Mesendoderm (in vitro differentiated cells): Measurements from ENCODE around the gene CSTB.
A peak's percentile ranks its signal among the peaks of the same experiment; 100 is the strongest.

ENCODE experiments used
- DNase-seq: peaks from one replicate; pipeline ENCODE4 v3.0.0; 2013
- H2AK5ac ChIP-seq: 2 replicates; pipeline ENCODE4 v1.6.1; 2013; ENCODE audit warnings: low read length, inconsistent platforms
- H2BK120ac ChIP-seq: 2 replicates; pipeline ENCODE4 v1.6.1; 2013; ENCODE audit warnings: low read depth, mild to moderate bottlenecking, low read length, moderate library complexity, mixed read lengths
- H2BK15ac ChIP-seq: replicated peaks from 2 replicates; pipeline ENCODE4 v1.6.1; 2013; ENCODE audit warnings: low read depth, mild to moderate bottlenecking, moderate library complexity
- H2BK5ac ChIP-seq: 2 replicates; pipeline ENCODE4 v1.6.1; 2013; ENCODE audit warnings: low read length, inconsistent platforms
- H3K18ac ChIP-seq: 2 replicates; pipeline ENCODE4 v1.6.1; 2013; ENCODE audit warnings: mild to moderate bottlenecking, low read length, mixed read lengths
- H3K23ac ChIP-seq: one replicate; pipeline ENCODE4 v1.6.1; 2013; ENCODE audit warnings: low read length
- H3K27ac ChIP-seq: 2 replicates; pipeline ENCODE4 v1.5.1; 2013; ENCODE audit warnings: low read depth, mild to moderate bottlenecking, inconsistent platforms, low read length, moderate library complexity
- H3K27me3 ChIP-seq: 2 replicates; pipeline ENCODE4 v1.6.1; 2013; ENCODE audit warnings: low read length, control low read depth, mild to moderate bottlenecking, inconsistent platforms; ENCODE audit not compliant: insufficient read depth, poor library complexity
- H3K36me3 ChIP-seq: 2 replicates; pipeline ENCODE4 v1.6.1; 2013; ENCODE audit warnings: low read length, inconsistent platforms; ENCODE audit not compliant: control insufficient read depth, insufficient read depth
- H3K4ac ChIP-seq: one replicate; pipeline ENCODE4 v1.6.1; 2013; ENCODE audit warnings: low read depth, mild to moderate bottlenecking, low read length, moderate library complexity
- H3K4me1 ChIP-seq: 2 replicates; pipeline ENCODE4 v1.6.1; 2013; ENCODE audit warnings: low read depth, low read length, inconsistent platforms; ENCODE audit not compliant: control insufficient read depth
- H3K4me2 ChIP-seq: 2 replicates; pipeline ENCODE4 v1.6.1; 2013; ENCODE audit warnings: low read length
- H3K4me3 ChIP-seq: 2 replicates; pipeline ENCODE4 v1.5.1; 2013; ENCODE audit warnings: mild to moderate bottlenecking, low read length
- H3K56ac ChIP-seq: one replicate; pipeline ENCODE4 v1.6.1; 2013; ENCODE audit warnings: low read length
- H3K79me1 ChIP-seq: 2 replicates; pipeline ENCODE4 v1.6.1; 2013; ENCODE audit warnings: low read length, inconsistent platforms
- H3K79me2 ChIP-seq: 2 replicates; pipeline ENCODE4 v1.6.1; 2013; ENCODE audit warnings: mild to moderate bottlenecking, low read length; ENCODE audit not compliant: control insufficient read depth, insufficient read depth
- H3K9ac ChIP-seq: 2 replicates; pipeline ENCODE4 v1.6.1; 2013; ENCODE audit warnings: low read length, inconsistent platforms
- H4K5ac ChIP-seq: one replicate; pipeline ENCODE4 v1.6.1; 2013; ENCODE audit warnings: low read length
- H4K8ac ChIP-seq: one replicate; pipeline ENCODE4 v1.6.1; 2013; ENCODE audit warnings: low read depth, mild to moderate bottlenecking, control low read depth, low read length, moderate library complexity
- WGBS: extraction: QIAGEN DNeasy Blood & Tissue Kit; methylation state at CpG from one replicate; pipeline ENCODE4 v1.1.7; 2013; ENCODE audit warnings: low lambda C conversion rate, missing lambda C conversion rate; ENCODE audit not compliant: insufficient coverage; ENCODE audit errors: extremely low coverage; 5-methylcytosine and 5-hydroxymethylcytosine counted together

The CSTB gene

DNA sequence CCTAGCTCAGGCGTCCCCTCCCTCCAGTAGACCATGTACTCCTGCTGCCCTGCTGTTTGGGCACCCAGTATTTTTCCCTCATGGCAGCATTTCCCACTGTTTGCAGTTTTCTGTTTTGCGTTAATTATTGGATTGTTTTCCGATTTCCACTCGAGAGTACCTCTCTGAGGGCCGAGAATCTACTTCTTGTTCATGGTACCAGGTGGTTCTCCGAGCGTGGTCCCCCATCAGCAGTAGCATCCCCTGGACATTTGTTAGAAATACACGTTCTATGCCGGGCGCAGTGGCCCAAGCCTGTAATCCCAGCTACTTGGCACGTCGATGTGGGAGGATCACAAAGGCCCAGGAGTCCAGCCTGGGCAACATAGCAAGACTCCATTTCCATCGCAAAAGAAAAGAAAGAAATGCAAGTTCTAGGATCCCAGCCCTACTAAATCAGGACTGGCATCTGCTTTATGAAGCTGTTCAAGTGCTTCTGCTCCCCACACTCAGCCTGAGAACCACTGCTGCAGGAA lies 14.0 kb upstream of the CSTB start:
- Histone ChIP-seq H4K8ac (no peak overlapping the region), H2BK120ac (no peak overlapping the region), H3K4ac (peak overlapping the region; percentile 76), H3K9ac (peak overlapping the region; percentile 73), H3K4me1 (peaks cover 3% of the 10 kb centered on the region), H2BK15ac (no peak overlapping the region), H3K79me2 (peaks cover 42% of the 10 kb centered on the region), H3K27ac (no peak overlapping the region), H2AK5ac (no peak overlapping the region), H3K36me3 (peaks cover 16% of the 10 kb centered on the region), H3K18ac (peak overlapping the region; percentile 78), H2BK5ac (no peak overlapping the region), H3K23ac (no peak overlapping the region), H3K56ac (peak overlapping the region; percentile 98), H3K4me2 (peak overlapping the region; percentile 23), H4K5ac (no peak overlapping the region), H3K79me1 (peaks cover 23% of the 10 kb centered on the region), H3K4me3 (peak overlapping the region; percentile 72), H3K27me3 (no peaks in the 10 kb centered on the region)
- no peak for DNase-seq
- WGBS: no CpG with 5 or more reads among the region's 13 CpGs

DNA sequence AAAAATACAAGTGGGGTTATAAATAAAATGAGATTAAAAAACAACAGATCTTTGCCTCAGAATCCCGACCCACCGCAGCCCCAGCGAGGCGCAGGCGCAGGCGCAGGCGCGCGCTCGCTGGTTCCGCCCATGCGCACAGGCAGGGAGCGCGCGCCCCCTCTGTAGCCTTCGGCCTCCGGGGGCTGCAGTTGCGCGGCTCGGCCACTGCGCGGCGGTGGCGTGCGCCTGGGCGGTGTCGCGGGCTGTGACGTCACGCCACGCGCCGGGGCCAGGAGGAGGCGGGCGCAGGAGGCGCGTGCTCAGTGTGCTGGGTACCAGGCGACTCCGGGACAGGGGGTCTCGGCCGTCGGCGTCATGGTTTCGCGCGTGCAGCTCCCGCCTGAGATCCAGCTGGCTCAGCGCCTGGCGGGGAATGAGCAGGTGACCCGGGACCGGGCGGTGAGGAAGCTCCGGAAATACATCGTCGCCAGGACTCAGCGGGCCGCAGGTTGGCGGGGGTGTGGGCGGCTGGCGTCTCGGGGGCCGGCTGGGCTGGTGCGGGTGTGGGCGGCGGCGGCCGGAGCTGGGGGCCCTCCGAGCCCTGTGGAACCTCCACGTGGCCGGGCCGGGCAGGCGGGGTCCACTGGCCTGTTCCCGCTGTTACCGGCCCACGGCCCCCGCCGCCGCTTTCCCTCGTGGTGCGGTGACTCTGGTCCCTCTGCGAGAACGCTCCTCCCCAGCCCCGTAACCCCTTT lies 13.3 kb upstream of the CSTB start, which contains the start of gene RRP1:
Gene RRP1 (plus strand): TSS at position 302 of the 734 bp plus-strand sequence. CDS start 53 bp downstream, at position 355.
- Histone ChIP-seq H4K8ac (no peak within 1 kb of the TSS), H3K23ac (no peak within 1 kb of the TSS)
- DNase-seq: peak; percentile 93

DNA sequence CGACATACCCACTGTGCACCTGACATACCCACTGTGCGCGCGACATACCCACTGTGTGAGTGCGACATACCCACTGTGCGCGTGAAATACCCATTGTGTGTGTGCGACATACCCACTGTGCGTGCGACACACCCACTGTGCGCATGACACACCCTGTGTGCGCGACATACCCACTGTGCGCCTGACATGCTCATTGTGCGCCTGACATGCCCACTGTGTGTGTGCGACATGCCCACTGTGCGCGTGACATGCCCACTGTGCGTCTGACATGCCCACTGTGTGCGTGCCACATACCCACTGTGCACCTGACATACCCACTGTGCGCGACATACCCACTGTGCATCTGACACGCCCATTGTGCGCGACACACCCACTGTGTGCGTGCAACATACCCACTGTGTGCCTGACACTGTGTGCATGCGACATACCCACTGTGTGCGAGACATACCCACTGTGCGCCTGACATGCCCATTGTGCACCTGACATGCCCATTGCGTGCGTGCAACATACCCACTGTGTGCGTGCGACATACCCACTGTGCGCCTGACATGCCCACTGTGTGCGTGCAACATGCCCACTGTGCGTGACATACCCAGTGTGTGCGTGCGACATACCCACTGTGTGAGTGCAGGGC lies 10.8 kb upstream of the CSTB start:
- H3K56ac ChIP-seq: no peak overlapping the region
- no peak overlapping the region for H2BK5ac ChIP-seq

More for the DNA sequence above, 13.3 kb upstream of the CSTB start, which contains the start of gene RRP1:
- peak within 1 kb of the TSS; percentile 57 for H3K4me2 ChIP-seq
- H2BK5ac ChIP-seq: no peak within 1 kb of the TSS
- H3K79me2 ChIP-seq: peaks cover 41% of the 10 kb centered on the region
- H3K4ac ChIP-seq: peak within 1 kb of the TSS; percentile 77
- H2BK15ac ChIP-seq: no peak within 1 kb of the TSS
- peak within 1 kb of the TSS; percentile 78 for H3K18ac ChIP-seq
- no peak within 1 kb of the TSS for H2AK5ac ChIP-seq
- peak within 1 kb of the TSS; percentile 98 for H3K56ac ChIP-seq
- peak within 1 kb of the TSS; percentile 69 for H3K27ac ChIP-seq
- H2BK120ac ChIP-seq: no peak within 1 kb of the TSS
- H3K4me3 ChIP-seq: peak within 1 kb of the TSS; percentile 72
- WGBS: no CpG with 5 or more reads among the region's 83 CpGs
- no peak within 1 kb of the TSS for H4K5ac ChIP-seq
- H3K36me3 ChIP-seq: peaks cover 15% of the 10 kb centered on the region
- H3K4me1 ChIP-seq: peaks cover 3% of the 10 kb centered on the region
- peak within 1 kb of the TSS; percentile 80 for H3K9ac ChIP-seq
- no peaks in the 10 kb centered on the region for H3K27me3 ChIP-seq
- H3K79me1 ChIP-seq: peaks cover 20% of the 10 kb centered on the region

DNA sequence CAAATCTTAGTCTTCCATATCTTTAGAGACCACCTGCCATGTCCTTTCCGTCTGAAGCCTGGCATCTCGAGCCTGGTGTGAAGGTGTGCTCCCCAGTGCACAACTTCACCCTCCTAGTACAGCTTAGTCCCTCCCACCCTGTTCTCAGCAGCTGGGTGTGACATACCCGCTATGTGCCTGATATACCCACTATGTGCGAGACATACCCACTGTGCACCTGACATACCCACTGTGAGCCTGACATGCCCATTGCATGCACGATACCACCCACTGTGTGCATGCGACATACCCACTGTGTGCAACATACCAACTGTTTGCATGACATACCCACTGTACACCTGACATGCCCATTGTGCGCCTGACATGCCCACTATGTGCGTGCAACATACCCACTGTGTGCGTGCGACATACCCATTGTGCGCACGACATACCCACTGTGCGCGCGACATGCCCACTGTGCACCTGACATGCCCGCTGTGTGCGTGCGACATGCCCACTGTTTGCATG lies 10.2 kb upstream of the CSTB start:
- Histone ChIP-seq H3K4me2 (no peak overlapping the region), H3K27me3 (no peaks in the 10 kb centered on the region), H3K56ac (no peak overlapping the region), H3K36me3 (no peaks in the 10 kb centered on the region), H4K5ac (no peak overlapping the region), H3K79me2 (peaks cover 19% of the 10 kb centered on the region), H3K18ac (no peak overlapping the region), H4K8ac (no peak overlapping the region), H3K9ac (no peak overlapping the region), H3K4me1 (peaks cover 3% of the 10 kb centered on the region), H3K79me1 (peaks cover 10% of the 10 kb centered on the region), H3K4me3 (no peak overlapping the region), H2BK15ac (no peak overlapping the region), H2BK5ac (no peak overlapping the region), H3K27ac (no peak overlapping the region), H3K23ac (no peak overlapping the region), H2BK120ac (no peak overlapping the region), H3K4ac (no peak overlapping the region), H2AK5ac (no peak overlapping the region)
- no CpG with 5 or more reads among the region's 18 CpGs for WGBS
- no peak for DNase-seq

More for the DNA sequence above, 10.8 kb upstream of the CSTB start:
- Histone ChIP-seq H3K79me1 (peaks cover 13% of the 10 kb centered on the region), H3K36me3 (peaks cover 3% of the 10 kb centered on the region), H4K5ac (no peak overlapping the region), H3K4me3 (no peak overlapping the region), H3K4me2 (no peak overlapping the region), H3K9ac (no peak overlapping the region), H3K27ac (no peak overlapping the region), H2BK15ac (no peak overlapping the region), H3K18ac (no peak overlapping the region), H3K4me1 (peaks cover 3% of the 10 kb centered on the region), H2BK120ac (no peak overlapping the region), H4K8ac (no peak overlapping the region), H3K27me3 (no peaks in the 10 kb centered on the region), H2AK5ac (no peak overlapping the region), H3K4ac (no peak overlapping the region), H3K79me2 (peaks cover 23% of the 10 kb centered on the region), H3K23ac (no peak overlapping the region)
- DNase-seq: no peak
- no CpG with 5 or more reads among the region's 38 CpGs for WGBS

DNA sequence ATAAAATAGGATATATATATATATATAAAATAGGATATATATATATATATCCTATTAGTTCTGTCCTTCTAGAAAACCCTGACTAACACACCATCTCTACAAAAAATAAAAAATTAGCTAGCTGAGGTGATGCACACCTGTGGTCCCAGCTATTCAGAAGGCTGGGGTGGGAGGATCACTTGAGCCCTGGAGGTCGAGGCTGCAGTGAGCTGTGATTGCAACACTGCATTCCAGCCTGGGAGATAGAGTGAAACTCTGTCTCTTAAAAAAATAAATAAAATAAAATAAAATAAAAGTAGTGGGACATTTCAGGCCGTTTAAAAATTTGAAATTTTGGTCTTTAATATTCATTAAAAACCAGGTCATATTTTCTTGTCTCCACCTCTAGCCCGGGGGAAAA lies 9.0 kb upstream of the CSTB start:
- Histone ChIP-seq H4K8ac (no peak overlapping the region), H3K4me3 (no peak overlapping the region), H2BK5ac (no peak overlapping the region), H3K4me2 (no peak overlapping the region), H3K56ac (no peak overlapping the region), H3K23ac (no peak overlapping the region), H4K5ac (no peak overlapping the region), H3K4me1 (peaks cover under 1% of the 10 kb centered on the region), H3K9ac (no peak overlapping the region), H3K79me1 (no peaks in the 10 kb centered on the region), H3K27ac (no peak overlapping the region), H3K79me2 (peaks cover 7% of the 10 kb centered on the region), H3K36me3 (no peaks in the 10 kb centered on the region), H3K4ac (no peak overlapping the region), H3K27me3 (no peaks in the 10 kb centered on the region), H2BK120ac (no peak overlapping the region), H2BK15ac (no peak overlapping the region), H3K18ac (no peak overlapping the region), H2AK5ac (no peak overlapping the region)
- WGBS: no CpG with 5 or more reads among the region's 3 CpGs
- DNase-seq: no peak
